HepG2 (cell line): ENCODE results near the gene CABLES1. TPM values are rescaled to one million over a fixed set of nuclear protein-coding genes. Genes with fewer than 3 reads are reported as not detected.

Experiments used
- ELF4 ChIP-seq: sonication (generic); formaldehyde crosslinking; IDR thresholded peaks from 2 replicates; pipeline ENCODE4 v1.5.0; 2020; ENCODE audit warnings: missing genetic modification reagents, mild to moderate bottlenecking, moderate library complexity, borderline replicate concordance
- FOXM1 ChIP-seq: sonication (generic); formaldehyde crosslinking; IDR thresholded peaks from 2 replicates; pipeline ENCODE4 v1.5.0; 2020; ENCODE audit warnings: missing genetic modification reagents
- HDAC2 ChIP-seq: sonication (generic); formaldehyde crosslinking; IDR thresholded peaks from 2 replicates; pipeline ENCODE4 v1.4.0; 2020; ENCODE audit warnings: missing genetic modification reagents
- HNRNPL ChIP-seq: fragments of 200-400 bp; formaldehyde crosslinking; IDR thresholded peaks from 2 replicates; pipeline ENCODE4 v1.6.1; 2017; ENCODE audit warnings: mild to moderate bottlenecking, low read depth, low read length
- KDM4B ChIP-seq: sonication (generic); formaldehyde crosslinking; IDR thresholded peaks from 2 replicates; pipeline ENCODE4 v1.4.0; 2020; ENCODE audit warnings: missing genetic modification reagents
- MAFK ChIP-seq, 2 experiments: IDR thresholded peaks in 1 of 2; conservative IDR thresholded peaks in 1 of 2; 2 replicates each; pipeline ENCODE4 v1.6.1; 2011; ENCODE audit warnings: improper control_type of control experiment in 2 of 2, low read length in 2 of 2
- NBN ChIP-seq: fragments of 450-650 bp; conservative IDR thresholded peaks from 2 replicates; pipeline ENCODE4 v1.6.1; 2017
- NFKB2 ChIP-seq: sonication (generic); formaldehyde crosslinking; IDR thresholded peaks from 2 replicates; pipeline ENCODE4 v1.4.0; 2020; ENCODE audit warnings: missing genetic modification reagents, borderline replicate concordance
- NFKBIZ ChIP-seq: IDR thresholded peaks from 2 replicates; pipeline ENCODE4 v1.6.1; 2018; ENCODE audit warnings: missing genetic modification reagents, missing compliant biosample characterization
- NRL ChIP-seq: sonication (generic); formaldehyde crosslinking; IDR thresholded peaks from 2 replicates; pipeline ENCODE4 v1.5.0; 2020; ENCODE audit warnings: missing genetic modification reagents, mild to moderate bottlenecking, moderate library complexity, borderline replicate concordance
- SRSF1 ChIP-seq: fragments of 200-400 bp; formaldehyde crosslinking; optimal IDR thresholded peaks from 2 replicates; pipeline ENCODE3; 2017; ENCODE audit warnings: mild to moderate bottlenecking, low read depth, low read length, moderate library complexity
- TBL1XR1 ChIP-seq: fragments of 150-350 bp; IDR thresholded peaks from 2 replicates; pipeline ENCODE4 v1.6.1; 2014; ENCODE audit warnings: borderline replicate concordance, low read length; ENCODE audit not compliant: partially characterized antibody
- XRCC5 ChIP-seq: fragments of 200-400 bp; formaldehyde crosslinking; optimal IDR thresholded peaks from 2 replicates; pipeline ENCODE3; 2017; ENCODE audit warnings: mild to moderate bottlenecking, low read length
- ZNF17 ChIP-seq: sonication (generic); formaldehyde crosslinking; IDR thresholded peaks from 2 replicates; pipeline ENCODE4 v1.5.0; 2020; ENCODE audit warnings: mild to moderate bottlenecking, missing genetic modification reagents
- ZNF564 ChIP-seq: sonication (generic); formaldehyde crosslinking; IDR thresholded peaks from 2 replicates; pipeline ENCODE4 v1.8.1; 2023; ENCODE audit warnings: mild to moderate bottlenecking, missing genetic modification reagents
- ZNF766 ChIP-seq: sonication (generic); formaldehyde crosslinking; IDR thresholded peaks from 2 replicates; pipeline ENCODE4 v1.5.0; 2020; ENCODE audit warnings: missing genetic modification reagents, borderline replicate concordance
- ZNF790 ChIP-seq: sonication (generic); formaldehyde crosslinking; IDR thresholded peaks from 2 replicates; pipeline ENCODE4 v1.8.0; 2022; ENCODE audit warnings: missing genetic modification reagents, mild to moderate bottlenecking, borderline replicate concordance
- ZNF891 ChIP-seq: sonication (generic); formaldehyde crosslinking; IDR thresholded peaks from 2 replicates; pipeline ENCODE4 v1.5.0; 2020; ENCODE audit warnings: mild to moderate bottlenecking, missing genetic modification reagents
- ZSCAN20 ChIP-seq: sonication (generic); formaldehyde crosslinking; IDR thresholded peaks from 2 replicates; pipeline ENCODE4 v1.4.0; 2020; ENCODE audit warnings: missing genetic modification reagents, mild to moderate bottlenecking, borderline replicate concordance
- polyA plus RNA-seq, 8 experiments: library from polyadenylated mRNA; depleted of rRNA in 3 of 8; stranded (reverse) in 7 of 8; unstranded in 1 of 8; fragments of >200 nt; fragmentation: Illumina TruSeq in 4 of 8; extraction: Trizol in 4 of 8; gene quantifications; 2 replicates each; pipeline versions ENCODE4 v1.2.1 to v1.2.3, GENCODE V29; 2011 to 2016; ENCODE audit warnings: low read depth in 4 of 8, missing spikeins in 1 of 8, mixed read lengths in 1 of 8; ENCODE audit not compliant: insufficient read depth in 1 of 8
- total RNA-seq, 5 experiments: library from RNA; depleted of rRNA; stranded (reverse); fragments of >200 nt; fragmentation: Illumina TruSeq; extraction: Trizol; gene quantifications; 2 replicates each; pipeline ENCODE4 v1.2.3, GENCODE V29; 2016; ENCODE audit warnings: low read depth in 1 of 5
- TF ChIP-seq, protein P1 (sequence below): sonication (generic); formaldehyde crosslinking; IDR thresholded peaks from 2 replicates; pipeline ENCODE4 v1.4.0; 2020; ENCODE audit warnings: missing genetic modification reagents; ENCODE audit errors: not compliant biosample characterization
- TF ChIP-seq, protein P2 (sequence below): IDR thresholded peaks from 2 replicates; pipeline ENCODE4 v1.6.1; 2016; ENCODE audit warnings: missing genetic modification reagents, missing compliant biosample characterization
- TF ChIP-seq, protein P3 (sequence below): sonication (generic); formaldehyde crosslinking; IDR thresholded peaks from 2 replicates; pipeline ENCODE4 v1.5.1; 2020; ENCODE audit warnings: mild to moderate bottlenecking, missing genetic modification reagents, moderate library complexity
- TF ChIP-seq, protein P4 (sequence below): sonication (generic); formaldehyde crosslinking; IDR thresholded peaks from 2 replicates; pipeline ENCODE4 v1.4.0; 2020; ENCODE audit warnings: mild to moderate bottlenecking, missing genetic modification reagents
- TF ChIP-seq, protein P5 (sequence below): sonication (generic); formaldehyde crosslinking; IDR thresholded peaks from 2 replicates; pipeline ENCODE4 v1.5.0; 2020; ENCODE audit warnings: missing genetic modification reagents

Gene CABLES1
- total and polyA plus RNA-seq, 2 of the 13 experiments (the other 11 are each of a cell fraction or from before 2014, with no cell fraction given): 14.7 to 25.8 TPM

DNA sequence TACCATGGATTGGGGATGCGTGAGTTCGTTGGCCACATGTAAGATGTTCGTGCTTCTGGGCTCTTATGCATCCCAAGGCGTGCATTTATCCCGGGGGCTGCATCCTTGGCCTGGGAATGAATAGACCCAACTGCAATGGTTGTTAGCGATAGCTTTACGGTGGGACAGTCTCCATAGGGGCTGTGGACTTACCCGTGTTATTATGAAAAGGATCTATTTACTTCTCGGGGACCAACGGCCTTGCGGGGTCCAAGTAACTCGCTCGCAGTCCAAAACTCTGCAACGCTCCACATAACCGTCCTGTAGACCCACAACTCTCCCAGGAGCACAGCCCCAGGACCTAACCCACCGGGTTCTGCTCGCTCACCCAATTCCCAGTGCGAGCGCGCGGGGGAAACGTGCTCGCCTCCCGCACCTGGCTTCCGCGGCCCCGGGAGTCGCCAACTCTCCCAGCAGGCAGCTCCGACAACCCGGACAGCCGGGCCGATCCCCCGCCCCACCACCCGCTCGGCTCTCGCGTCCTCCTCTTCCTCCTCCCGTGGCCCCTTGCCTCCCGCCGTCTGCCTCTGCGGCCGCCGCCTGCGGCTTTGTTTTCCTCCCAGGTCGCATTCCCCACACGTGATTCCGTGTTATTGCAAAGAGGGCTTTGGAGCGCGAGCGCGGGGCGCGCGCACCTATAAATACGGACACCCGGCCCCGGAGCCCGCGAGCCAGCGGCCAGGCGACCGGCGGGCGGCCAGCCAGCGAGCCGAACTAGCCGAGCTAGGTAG, at the start of gene CABLES1 (continued):
- no peak for TF ChIP-seq TBL1XR1
- TF ChIP-seq MAFK (conservative IDR thresholded peaks at IDR 0.05 in 1 of 2, IDR thresholded peaks at IDR 0.05 in 1 of 2; ENCODE audit: low read length in 2 of 2): no peak
- no peak for TF ChIP-seq ZNF766 (CRISPR knock-in tag)
- TF ChIP-seq, protein P1, sequence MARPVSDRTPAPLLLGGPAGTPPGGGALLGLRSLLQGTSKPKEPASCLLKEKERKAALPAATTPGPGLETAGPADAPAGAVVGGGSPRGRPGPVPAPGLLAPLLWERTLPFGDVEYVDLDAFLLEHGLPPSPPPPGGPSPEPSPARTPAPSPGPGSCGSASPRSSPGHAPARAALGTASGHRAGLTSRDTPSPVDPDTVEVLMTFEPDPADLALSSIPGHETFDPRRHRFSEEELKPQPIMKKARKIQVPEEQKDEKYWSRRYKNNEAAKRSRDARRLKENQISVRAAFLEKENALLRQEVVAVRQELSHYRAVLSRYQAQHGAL: no peak
- peak; percentile 83; the same call in 1 of the 2 replicates for TF ChIP-seq ZNF891
- TF ChIP-seq ZNF564 (CRISPR knock-in tag): peak; percentile 90; the same call in 1 of the 2 replicates
- TF ChIP-seq, protein P2, sequence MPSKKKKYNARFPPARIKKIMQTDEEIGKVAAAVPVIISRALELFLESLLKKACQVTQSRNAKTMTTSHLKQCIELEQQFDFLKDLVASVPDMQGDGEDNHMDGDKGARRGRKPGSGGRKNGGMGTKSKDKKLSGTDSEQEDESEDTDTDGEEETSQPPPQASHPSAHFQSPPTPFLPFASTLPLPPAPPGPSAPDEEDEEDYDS (CRISPR knock-in tag): peak; percentile 74; the same call in 1 of the 2 replicates
- TF ChIP-seq HNRNPL: 0 out of 2 replicates have a peak, but pooled peaks have one; percentile 32
- TF ChIP-seq, protein P3, sequence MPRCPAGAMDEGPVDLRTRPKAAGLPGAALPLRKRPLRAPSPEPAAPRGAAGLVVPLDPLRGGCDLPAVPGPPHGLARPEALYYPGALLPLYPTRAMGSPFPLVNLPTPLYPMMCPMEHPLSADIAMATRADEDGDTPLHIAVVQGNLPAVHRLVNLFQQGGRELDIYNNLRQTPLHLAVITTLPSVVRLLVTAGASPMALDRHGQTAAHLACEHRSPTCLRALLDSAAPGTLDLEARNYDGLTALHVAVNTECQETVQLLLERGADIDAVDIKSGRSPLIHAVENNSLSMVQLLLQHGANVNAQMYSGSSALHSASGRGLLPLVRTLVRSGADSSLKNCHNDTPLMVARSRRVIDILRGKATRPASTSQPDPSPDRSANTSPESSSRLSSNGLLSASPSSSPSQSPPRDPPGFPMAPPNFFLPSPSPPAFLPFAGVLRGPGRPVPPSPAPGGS (CRISPR knock-in tag): peak; percentile 86; the same call in 1 of the 2 replicates
- TF ChIP-seq, protein P4, sequence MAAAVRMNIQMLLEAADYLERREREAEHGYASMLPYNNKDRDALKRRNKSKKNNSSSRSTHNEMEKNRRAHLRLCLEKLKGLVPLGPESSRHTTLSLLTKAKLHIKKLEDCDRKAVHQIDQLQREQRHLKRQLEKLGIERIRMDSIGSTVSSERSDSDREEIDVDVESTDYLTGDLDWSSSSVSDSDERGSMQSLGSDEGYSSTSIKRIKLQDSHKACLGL (CRISPR knock-in tag): peak; percentile 48
- no peak for TF ChIP-seq ZNF17 (CRISPR knock-in tag)
- TF ChIP-seq, protein P5, sequence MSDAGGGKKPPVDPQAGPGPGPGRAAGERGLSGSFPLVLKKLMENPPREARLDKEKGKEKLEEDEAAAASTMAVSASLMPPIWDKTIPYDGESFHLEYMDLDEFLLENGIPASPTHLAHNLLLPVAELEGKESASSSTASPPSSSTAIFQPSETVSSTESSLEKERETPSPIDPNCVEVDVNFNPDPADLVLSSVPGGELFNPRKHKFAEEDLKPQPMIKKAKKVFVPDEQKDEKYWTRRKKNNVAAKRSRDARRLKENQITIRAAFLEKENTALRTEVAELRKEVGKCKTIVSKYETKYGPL (CRISPR knock-in tag): peak; percentile 61; the same call in 1 of the 2 replicates
- TF ChIP-seq KDM4B (CRISPR knock-in tag): peak; percentile 58
- TF ChIP-seq XRCC5: no peak
- peak; percentile 76; the same call in 1 of the 2 replicates for TF ChIP-seq NFKB2 (CRISPR knock-in tag)
- TF ChIP-seq FOXM1: no peak
- TF ChIP-seq NFKBIZ: 0 out of 2 replicates have a peak, but pooled peaks have one; percentile 38
- no peak for TF ChIP-seq ZNF790 (CRISPR knock-in tag)
- TF ChIP-seq NRL (CRISPR knock-in tag): 0 out of 2 replicates have a peak, but pooled peaks have one; percentile 18
- TF ChIP-seq NBN: no peak
- TF ChIP-seq HDAC2 (CRISPR knock-in tag): 0 out of 2 replicates have a peak, but pooled peaks have one; percentile 36
- peak; percentile 33 for TF ChIP-seq SRSF1
- peak; percentile 77; the same call in 1 of the 2 replicates for TF ChIP-seq ZSCAN20 (CRISPR knock-in tag)
- TF ChIP-seq ELF4 (CRISPR knock-in tag): no peak
